Fibroblast of lung (primary cell): ENCODE measurements around the gene CDK9.

ENCODE experiments used
- EZH2 ChIP-seq: IDR thresholded peaks from 2 replicates; pipeline ENCODE4 v1.5.1; 2012; ENCODE audit warnings: low read length, control low read depth, mild to moderate bottlenecking; ENCODE audit errors: missing control alignments
- TF ChIP-seq, protein P1 (sequence below), 2 donors: IDR thresholded peaks in 1 of 2; conservative IDR thresholded peaks in 1 of 2; 1 replicate in 1 of 2; 2 replicates in 1 of 2; pipeline ENCODE4 v1.5.1; 2011 to 2012; ENCODE audit warnings: low read length in 2 of 2, control low read depth in 1 of 2, inconsistent platforms in 1 of 2, low read depth in 1 of 2, mild to moderate bottlenecking in 1 of 2

- TF ChIP-seq, protein P1, sequence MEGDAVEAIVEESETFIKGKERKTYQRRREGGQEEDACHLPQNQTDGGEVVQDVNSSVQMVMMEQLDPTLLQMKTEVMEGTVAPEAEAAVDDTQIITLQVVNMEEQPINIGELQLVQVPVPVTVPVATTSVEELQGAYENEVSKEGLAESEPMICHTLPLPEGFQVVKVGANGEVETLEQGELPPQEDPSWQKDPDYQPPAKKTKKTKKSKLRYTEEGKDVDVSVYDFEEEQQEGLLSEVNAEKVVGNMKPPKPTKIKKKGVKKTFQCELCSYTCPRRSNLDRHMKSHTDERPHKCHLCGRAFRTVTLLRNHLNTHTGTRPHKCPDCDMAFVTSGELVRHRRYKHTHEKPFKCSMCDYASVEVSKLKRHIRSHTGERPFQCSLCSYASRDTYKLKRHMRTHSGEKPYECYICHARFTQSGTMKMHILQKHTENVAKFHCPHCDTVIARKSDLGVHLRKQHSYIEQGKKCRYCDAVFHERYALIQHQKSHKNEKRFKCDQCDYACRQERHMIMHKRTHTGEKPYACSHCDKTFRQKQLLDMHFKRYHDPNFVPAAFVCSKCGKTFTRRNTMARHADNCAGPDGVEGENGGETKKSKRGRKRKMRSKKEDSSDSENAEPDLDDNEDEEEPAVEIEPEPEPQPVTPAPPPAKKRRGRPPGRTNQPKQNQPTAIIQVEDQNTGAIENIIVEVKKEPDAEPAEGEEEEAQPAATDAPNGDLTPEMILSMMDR (conservative IDR thresholded peaks at IDR 0.05 in 1 of 2, IDR thresholded peaks at IDR 0.05 in 1 of 2; ENCODE audit: low read depth in 1 of 2, low read length in 2 of 2): no peak
- no peak for TF ChIP-seq EZH2
These were observed 13.2 kb upstream of the CDK9 start for GRCh38 chr9:127772603-127773002.
